ENCODE data around the gene DNAJC11.

Gene DNAJC11

DNA sequence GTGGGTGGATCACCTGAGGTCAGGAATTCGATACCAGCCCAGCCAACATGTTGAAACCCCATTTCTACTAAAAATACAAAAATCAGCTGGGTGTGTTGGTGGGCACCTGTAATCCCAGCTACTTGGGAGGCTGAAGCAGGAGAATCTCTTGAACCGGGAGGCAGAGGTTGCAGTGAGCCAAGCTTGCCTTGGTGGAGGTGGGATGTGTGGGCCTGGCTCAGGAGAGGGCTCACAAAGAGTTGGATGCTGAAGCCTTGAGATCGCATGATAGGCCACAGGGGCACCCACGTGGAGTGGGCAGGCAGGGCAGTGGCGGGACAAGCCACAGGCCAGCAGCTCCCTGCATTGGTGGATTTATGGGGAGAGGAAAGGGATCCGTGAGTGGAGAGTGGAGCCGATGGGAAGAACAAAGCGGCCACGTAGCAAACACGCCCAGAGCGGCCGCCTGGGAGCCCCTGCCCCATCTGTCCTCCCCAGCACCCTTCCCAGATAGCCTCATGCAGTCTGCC is 72.6 kb downstream of the DNAJC11 start:
- DNase-seq (ENCODE audit: insufficient read length, low spot score), result no peak
- no peak for FAIRE-seq

DNA sequence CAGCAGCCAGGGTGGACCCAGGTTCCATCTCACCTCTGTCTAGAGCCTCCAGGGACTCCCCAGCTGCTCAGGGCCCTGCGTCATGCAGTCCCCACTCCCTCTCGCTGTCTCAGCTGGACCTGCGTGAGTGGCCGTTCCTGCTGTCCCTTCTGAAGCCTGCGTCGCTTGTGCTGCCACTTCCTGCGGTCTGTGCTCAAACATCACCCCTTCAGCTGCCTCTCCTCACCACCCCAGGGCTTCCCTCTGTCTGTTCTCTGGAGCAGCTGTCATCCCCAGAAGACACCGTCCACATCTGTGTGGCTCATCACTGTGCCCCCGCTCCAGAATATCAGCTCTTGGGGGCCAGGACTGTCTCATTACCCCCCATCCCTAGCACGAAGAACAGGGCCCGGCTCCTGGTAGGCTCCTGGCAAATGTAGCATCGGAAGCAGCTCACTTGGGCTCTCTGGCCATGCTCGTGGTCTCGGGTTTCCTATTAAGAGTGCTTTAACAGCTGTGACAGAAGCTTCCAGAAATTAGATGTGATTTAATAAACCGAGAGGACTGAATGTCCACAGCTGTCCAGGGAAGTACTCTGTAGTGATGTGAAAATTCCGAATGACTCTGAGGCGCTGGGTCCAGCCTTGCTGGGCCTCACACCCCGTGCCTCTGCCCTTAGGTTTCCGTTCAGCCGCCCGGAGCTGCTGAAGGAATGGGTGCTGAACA is 73.6 kb downstream of the DNAJC11 start:
- no peak for DNase-seq (ENCODE audit: insufficient read length, low spot score)

DNA sequence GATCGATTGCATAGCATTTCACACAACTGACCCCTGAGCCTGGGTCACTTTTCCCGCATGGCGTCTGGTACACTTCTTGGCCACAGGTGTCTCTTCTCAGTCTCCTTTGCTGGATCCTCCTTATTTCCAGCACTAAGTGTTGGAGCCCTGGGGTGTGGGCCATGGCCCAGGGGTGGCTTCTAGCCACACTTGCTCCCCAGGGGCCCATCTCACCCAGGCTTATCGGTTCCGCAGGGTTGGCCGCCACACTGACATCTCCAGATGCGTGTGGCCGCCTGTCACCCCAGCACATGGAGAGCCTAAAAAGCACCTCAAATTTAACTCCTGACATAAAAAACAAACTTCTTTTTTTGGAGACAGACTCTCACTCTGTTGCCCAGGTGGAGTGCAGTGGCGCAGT is 74.6 kb downstream of the DNAJC11 start:
- FAIRE-seq, result no peak
- DNase-seq (ENCODE audit: insufficient read length, low spot score), result no peak

More for the DNA sequence above, 73.6 kb downstream of the DNAJC11 start:
- no peak for FAIRE-seq

DNA sequence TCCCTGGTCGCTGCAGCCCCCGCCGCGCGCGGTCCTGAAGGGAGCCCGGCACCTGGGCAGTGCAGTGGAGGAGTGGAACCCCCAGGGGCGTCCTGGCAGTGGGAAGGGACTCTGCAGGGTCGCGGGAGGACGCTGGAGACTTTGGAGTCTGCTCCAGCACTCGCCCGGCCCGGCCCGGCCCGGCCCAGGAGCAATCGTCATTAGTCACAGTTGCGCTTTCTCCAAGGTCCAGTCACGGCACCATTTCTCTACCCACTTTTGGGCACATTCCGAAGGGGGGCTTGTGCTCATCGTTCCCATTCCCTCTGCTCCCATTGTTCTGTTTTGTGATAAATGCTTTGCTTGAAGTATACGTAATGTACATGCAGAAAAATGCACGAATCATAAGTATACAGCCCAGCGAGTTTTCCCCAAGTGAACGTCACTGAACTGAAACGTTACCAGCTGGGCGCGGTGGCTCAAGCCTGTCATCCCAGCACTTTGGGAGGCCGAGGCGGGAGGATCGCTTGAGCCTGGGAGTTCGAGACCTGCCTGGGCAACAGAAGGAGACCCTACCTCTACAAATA is 75.9 kb downstream of the DNAJC11 start:
- no peak for DNase-seq (ENCODE audit: insufficient read length, low spot score)
- FAIRE-seq, result peak; percentile 58

DNA sequence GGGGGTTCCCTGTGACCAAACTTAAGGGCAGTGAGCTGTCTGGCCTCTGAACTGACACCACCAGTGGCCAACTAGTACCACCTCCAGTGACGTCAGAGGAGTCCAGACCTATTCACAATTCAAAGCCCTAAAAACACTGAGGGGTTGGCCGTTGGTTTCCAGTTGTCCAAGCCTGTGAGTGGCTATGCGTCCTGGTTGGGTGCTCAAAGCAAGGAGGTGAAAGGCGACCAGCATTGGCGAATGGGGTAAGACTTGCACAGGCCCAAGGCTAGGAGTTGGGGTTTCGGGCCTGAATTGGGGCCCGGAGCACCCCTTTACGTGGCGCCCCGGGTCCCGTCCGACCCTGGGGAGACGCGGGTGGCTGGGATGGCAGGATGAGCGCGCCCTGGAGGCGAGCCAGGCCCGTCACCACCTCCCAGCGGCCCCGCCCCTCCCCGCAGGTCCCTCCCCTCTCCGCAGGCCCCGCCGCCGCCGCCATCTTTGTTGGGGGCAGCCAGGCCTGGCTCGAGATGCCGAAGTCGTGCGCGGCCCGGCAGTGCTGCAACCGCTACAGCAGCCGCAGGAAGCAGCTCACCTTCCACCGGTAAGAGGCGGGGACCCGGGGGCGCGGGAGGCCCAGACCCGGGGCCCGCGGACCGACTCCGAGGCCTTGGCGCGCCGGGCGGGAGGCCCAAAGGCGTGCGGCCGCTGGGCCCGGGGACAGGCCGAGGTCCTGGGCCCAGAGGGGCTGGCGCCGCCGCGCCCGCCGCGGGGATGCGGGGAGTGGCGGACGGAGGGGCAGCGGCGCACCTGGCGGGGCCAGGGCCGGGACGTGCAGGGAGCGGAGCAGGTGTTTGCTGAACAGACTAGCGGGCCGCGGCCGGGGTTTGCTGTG is 76.7 kb downstream of the DNAJC11 start, which contains the start of gene THAP3:
TSS of gene THAP3 (plus strand) at position 159 of the 874 bp plus-strand sequence. CDS start at position 510, 351 bp downstream.
- DNase-seq (ENCODE audit: insufficient read length, low spot score) (peak; percentile 97), FAIRE-seq (peak; percentile 83)

DNA sequence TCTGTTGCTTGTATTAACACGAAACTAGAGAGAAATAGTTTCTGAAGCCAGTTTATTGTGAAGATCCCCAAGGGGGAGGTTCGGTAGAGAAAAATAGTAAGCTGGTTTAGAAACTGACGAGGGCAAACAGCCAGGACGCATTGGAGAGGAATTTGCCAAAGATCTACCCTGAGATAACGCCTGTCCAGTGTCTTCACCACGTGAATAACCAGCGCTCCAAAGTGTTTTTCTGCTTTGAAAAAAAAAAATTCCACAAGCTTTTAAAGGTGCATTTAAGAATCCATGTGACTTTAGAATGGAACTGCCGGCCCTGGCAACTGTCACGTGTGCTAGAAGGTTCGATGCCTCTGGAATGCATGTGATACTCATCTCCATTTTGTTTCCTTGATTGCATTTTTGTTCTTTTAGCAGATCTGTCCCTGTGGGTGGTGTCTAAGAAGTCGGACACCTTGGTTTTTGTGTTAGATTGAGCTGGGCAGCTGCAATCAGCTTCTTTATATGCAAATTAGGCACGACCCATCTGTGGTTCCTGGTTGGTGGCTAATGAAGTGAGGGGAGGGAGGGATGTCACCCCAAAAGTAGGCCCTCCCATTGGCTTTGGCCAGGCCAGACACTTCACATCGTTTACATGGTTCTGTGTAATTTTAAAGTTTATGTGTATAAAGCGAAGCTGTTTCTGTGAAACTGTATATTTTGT is 78.2 kb downstream of the DNAJC11 start:
- FAIRE-seq (no peak), DNase-seq (ENCODE audit: insufficient read length, low spot score) (no peak)

DNA sequence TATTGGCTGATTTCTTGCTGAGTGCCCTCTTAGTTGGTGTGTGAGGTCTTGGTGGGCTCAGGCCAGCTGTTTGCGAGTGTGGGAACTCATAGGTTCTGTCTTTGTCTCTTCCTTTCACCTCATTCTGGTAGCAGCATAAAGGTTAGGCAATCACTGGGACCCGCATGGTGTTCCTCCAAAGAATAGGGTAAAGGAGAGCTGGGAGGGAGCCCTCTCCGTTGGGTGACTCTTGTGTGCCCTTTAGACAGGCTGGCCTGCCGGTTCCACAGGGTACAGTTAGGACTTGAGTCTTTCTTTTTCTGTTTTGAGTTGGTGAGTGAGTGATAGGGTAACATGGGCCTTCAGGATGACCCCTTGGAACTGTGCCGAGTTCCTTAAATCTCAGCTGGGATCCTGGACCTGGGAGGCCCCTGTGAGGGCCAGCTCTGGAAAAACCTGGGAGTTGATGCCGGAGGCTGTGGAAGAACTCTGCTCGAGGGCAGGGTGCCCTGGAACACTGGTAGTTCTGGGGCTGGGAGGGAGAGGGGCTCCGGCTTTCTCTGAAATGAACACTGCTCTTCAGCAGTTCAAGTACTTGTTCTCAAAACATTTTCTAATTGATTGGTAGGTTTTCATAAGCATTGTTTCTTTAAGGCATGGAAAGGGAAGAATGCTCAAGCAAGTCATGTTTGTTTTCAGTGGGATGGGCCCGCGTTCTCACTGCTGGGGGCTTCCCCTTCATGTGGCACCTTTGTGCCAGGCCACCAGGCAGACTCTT is 79.0 kb downstream of the DNAJC11 start:
- DNase-seq (ENCODE audit: insufficient read length, low spot score), result no peak
- no peak for FAIRE-seq

DNA sequence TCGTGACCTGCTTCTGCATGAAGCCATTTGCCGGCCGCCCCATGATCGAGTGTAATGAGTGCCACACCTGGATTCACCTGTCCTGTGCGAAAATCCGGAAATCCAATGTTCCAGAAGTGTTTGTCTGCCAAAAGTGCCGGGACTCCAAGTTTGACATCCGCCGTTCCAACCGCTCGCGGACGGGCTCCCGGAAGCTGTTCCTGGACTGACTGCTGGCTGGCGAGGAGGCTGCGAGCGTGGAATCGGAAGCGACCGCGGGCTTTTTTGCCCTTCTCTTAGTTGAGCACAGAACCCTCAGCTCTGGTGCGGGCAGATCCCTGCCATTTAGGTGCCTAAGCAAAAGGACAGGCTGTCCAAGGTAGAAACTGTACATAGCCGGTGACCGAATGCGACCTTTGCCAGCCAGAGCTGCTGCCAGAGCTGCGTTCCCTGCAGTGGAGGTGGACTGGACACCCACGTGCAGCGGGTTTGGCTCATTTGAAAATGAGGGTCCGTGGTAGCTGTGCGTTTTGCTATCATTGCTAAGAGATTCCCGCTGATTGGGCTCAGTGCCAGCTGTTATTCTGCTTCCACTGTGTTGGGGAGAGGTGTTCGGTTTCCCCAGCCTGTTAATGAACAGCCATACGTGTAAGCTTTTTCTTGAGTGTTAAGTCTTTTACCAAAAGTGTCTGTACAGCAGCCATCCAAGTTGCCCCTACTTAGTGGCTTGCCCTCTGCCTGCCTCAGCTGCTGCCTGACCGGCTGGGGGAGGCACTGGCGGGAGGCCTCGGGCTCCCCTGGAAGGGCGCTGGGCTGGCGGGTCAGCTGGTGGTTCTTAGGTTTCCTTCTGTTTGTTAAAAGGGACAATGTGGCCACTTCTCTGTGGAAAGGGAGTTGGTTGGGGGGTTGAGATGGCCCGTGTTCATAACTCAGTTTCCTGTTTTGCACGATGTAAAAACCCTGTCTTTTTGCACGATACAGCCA is 79.9 kb downstream of the DNAJC11 start:
- FAIRE-seq (no peak), DNase-seq (ENCODE audit: insufficient read length, low spot score) (no peak)

DNA sequence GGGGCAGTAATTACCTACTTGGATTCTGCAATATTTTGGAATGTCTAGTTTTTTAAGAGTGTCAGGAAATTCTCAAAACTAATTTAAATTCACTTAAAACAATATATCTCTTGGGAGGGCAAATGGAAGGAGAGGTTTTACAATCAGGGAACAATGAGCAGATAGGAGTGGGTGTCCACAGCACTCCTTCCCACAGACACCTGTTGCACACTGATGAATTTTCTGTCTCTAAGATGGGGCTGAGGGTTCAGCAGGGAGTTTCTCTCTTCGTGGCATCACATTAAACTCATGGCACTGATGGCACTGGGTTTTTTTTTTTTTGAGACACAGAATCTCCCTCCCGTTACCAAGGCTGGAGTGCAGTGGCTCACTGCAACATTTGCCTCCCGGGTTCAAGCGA is 82.6 kb downstream of the DNAJC11 start:
- FAIRE-seq (no peak), DNase-seq (ENCODE audit: insufficient read length, low spot score) (no peak)

DNA sequence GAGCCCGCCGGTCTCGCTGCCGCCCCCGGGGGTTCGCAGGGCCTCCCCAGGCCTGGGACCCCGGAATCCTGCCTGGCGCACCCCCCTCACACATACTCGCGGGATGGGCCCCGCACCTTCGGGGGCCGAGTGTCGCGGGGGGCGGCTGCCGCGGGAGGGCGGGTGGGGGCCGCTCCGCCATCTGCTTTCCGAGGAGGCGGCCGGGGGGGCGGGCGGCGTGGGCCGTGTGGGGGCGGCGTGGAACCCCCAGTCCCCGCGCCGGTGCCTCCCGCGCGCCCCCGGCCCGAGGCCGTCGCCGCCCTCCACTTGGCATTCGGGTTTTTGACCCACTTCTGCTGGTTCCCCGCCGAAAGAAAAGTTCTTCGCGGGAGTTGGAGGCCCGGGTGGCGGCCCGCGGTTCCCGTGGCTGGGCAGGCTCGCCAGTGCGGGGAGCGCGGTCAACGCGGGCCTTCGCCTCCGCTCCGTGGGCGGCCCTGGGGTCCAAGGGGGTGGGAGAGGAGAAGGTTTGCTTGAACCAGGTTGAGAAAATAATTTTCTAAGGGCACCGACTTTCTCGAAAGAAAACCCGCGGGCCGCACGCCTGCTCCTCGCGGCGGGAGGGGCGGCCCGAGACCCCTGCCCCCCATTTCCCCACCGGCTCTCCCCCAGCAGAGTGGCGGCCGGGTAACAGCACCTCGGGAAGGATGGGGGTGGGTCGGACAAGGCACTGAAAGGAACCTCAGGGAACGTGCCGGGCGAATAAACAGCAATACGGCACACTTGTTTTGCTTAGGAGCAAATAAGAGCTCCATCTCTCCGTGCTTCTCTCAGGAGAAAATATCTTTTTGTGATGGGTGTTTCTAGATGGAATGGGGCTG is 86.5 kb downstream of the DNAJC11 start:
- FAIRE-seq, result peak; percentile 40
- no peak for DNase-seq (ENCODE audit: insufficient read length, low spot score)

DNA sequence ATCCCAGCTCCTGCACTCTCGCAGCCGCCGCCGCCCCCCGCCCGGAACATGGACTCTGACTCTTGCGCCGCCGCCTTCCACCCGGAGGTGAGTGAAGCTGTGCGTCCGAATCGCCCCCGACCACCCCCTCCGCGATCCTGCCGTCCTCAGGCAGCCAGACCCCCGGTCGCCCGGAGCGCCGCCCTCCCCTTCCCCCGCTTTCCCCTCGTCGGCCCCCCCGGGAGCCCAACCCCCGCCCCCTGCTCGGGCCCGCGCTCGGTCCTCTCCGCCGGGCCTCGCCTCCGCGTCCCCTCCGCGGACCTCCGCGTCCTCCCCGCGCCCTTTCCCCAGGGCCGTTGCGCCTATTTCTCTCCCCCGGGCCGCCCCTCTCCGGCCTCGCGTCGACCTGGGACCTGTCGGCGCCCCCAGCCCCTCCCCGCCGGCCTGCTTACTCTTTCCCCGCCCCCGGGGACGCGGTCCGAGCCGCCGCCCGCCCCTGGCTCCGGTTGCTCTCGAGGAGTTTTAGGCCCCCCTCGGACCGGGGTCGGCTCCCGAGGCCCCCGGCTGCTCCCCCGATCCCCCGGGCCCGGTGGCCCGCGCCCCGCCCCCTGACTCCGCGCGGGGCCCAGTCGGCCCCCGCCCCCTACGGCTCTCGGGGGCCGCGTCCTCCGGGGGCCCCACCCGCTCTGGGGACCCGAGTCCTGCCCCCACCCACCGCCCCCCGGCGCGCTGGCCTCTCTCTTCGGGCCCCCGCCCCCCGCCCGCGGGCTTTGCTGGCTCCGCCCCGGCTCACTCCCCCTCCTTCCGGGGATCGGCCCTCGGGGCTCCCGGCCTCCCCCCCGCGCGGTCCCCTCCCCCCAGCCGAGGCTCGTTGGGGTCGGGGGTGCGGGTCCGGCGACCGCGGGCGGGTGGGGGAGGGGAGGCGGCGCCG is 87.3 kb downstream of the DNAJC11 start:
- no peak for FAIRE-seq
- peak; percentile 80 for DNase-seq (ENCODE audit: insufficient read length, low spot score)

DNA sequence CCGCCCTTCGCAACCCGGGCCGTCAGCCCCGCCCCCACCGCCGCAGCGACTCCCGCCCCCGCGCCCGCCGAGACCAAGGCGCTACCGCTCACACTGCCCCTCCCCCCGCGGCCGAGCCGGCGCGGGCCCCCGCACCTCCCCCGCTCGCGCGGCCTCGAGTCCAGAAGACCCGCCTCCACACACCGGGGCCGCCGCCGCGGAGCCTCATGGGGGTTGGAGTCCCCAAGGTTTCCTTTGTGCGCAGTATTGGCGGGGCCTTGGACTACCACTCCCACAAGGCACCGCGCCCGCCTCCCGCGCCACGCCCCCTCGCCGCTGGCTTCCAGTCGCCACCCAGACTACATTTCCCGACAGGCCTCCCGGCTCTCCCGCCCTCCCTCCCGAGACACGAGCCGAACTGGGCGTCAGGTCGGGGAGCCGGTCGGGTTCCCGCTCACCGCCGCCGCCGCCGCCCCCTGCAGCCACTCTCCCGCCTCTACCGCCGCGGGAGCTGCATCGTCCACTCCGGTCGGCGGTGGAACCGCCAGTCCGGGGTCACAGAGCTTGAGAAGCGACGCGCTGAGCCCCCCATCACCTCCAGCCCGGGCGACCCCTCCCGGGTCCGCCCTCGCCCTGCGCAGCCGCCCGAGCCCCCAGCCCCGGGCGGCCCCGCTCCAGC is 88.1 kb downstream of the DNAJC11 start, which contains the start of gene PHF13:
TSS of gene PHF13 (plus strand) at position 371 of the 658 bp plus-strand sequence. CDS start 336 bp downstream, outside the sequence.
- DNase-seq (ENCODE audit: insufficient read length, low spot score) (peak; percentile 100), FAIRE-seq (peak; percentile 82)

DNA sequence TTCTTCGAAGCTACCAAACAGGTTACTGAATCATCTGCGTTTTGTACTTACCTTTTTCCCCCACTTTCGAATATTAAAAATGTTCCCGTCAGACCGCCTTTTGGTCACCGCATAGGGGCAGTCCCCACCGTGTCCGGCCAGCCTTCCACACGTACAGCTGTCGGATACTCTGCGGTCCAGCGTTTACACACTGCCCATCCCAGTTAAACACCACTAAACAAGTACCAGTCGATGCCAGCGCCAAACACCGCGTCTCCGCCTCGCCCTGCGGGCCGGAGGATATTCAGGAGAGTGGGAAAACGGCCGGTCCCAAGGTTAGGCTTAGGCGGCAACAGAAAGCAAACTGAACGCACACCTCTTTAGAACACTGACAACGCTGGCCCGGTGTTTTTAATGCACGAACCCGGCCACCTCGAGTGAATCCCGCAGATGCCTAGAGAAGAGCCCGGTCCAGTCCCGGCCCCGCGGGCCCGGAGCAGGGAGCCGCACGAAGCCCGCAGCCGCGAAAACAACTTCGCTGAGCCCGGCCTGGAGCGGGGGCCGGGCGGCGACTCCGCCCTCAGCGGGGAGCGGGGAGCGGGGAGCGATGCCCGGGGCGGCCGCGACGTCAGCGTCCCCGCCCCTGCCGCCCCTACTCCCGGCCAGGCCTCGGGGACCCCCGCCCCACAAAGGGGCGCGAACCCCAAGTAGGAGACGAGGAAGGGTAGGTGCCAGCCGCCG is 88.8 kb downstream of the DNAJC11 start:
- FAIRE-seq (no peak), DNase-seq (ENCODE audit: insufficient read length, low spot score) (no peak)

DNA sequence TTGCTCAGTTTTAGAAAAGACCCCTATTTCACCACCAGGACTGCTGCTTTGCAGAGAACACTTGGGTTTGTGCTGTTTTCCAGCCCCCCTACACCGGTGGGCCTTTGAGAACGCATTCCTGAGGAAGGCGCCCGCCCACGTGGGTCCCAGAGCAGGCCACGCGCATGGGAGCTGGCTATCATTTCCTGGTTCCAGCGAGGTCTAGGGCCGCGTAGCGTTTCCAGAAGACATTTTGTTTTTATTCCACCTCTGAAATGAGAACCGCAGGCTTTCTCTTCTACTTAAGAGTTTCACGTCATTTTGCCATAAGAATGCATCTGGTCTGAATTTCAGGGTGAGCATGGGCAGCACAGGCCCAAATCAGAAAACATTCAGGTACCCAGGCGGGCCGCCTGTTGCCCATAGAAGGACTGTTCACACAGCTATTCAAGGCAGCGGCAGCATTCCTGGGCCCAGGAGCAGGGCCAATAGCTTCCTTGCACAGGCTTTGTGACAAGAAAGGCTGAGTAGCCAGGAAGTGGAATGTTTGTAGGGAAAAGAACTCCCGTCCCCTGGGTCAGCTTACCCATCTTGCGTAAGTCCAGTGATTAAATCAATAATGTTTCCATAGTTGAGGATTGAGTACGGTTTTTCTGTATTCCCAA is 97.6 kb downstream of the DNAJC11 start:
- FAIRE-seq (no peak), DNase-seq (ENCODE audit: insufficient read length, low spot score) (no peak)

Measured in GM19239 (cell line).